ENCODE measurements around the gene MCU. TPM values are rescaled to one million over a fixed set of nuclear protein-coding genes. Genes with fewer than 3 reads are reported as not detected.

MCU gene
- total and polyA plus RNA-seq, 10 of the 15 experiments (the other 5 are each of a cell fraction or from before 2014, with no cell fraction given) = 5.1 to 49.1 (median 17.9) TPM

DNA sequence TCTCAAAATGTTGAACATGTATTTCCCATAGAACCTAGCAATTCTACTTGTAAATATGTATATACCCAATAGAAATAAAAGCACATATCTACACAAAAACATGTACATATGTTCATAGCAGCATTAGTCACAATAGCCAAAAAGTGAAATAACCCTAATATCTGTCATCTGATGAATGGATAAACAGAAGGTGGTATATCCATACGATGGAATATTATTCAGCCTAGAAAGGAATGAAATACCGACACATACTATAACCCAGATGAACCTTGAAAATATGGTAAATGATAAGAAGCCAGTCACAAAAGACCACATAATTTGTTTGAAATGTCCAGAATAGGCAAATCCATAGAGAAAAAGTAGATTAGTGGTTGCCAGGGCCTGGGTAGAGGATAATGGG, 87.9 kb downstream of the MCU start:
- ChIA-PET CTCF (no interaction called here), POLR2A (no interaction called here), SMC1A (ENCODE audit: uncharacterized antibody, unreplicated experiment) (interaction anchor here (1.0 kb wide), 1 partner anchor 396 kb away, joined by 3 read pairs; no protein-coding TSS in a partner anchor), RAD21 (ENCODE audit: unreplicated experiment) (no interaction called here)
- Histone ChIP-seq H3K4me3 (no peak overlapping the region), H3K9me3 (replicated peaks; ENCODE audit: control insufficient read depth, insufficient read depth, low read length) (no peaks in the 10 kb centered on the region), H3K27ac (ENCODE audit: control insufficient read depth, insufficient read depth) (no peak overlapping the region), H2AFZ (ENCODE audit: control insufficient read depth, low read depth, low read length) (no peak overlapping the region), H4K20me1 (ENCODE audit: control insufficient read depth, insufficient read depth) (no peaks in the 10 kb centered on the region), H3K36me3 (ENCODE audit: control insufficient read depth in 2 of 2, insufficient read depth in 2 of 2, low read length in 1 of 2) (no peaks in the 10 kb centered on the region), H3K9ac (ENCODE audit: control insufficient read depth, insufficient read depth, low read length) (no peak overlapping the region), H3K4me1 (ENCODE audit: control insufficient read depth, insufficient read depth, low read length) (no peaks in the 10 kb centered on the region), H3K79me2 (ENCODE audit: control insufficient read depth, insufficient read depth, low read length) (no peaks in the 10 kb centered on the region), H3K4me2 (ENCODE audit: control insufficient read depth, insufficient read depth) (no peak overlapping the region), H3K27me3 (replicated peaks in 1 of 2; ENCODE audit: control insufficient read depth in 2 of 2, insufficient read depth in 2 of 2, low read length in 1 of 2) (no peaks in the 10 kb centered on the region)
- no peak for FAIRE-seq
- DNase-seq (ENCODE audit: low read depth, low spot score) = no peak
- no peak for ATAC-seq
- BruUV-seq (replicated peaks) = no TSS peak
- intact Hi-C loops (cut with micrococcal nuclease; ENCODE audit: unreplicated experiment) = no loop called here
- WGBS (ENCODE audit: insufficient coverage, insufficient replicate concordance, low lambda C conversion rate, missing lambda C conversion rate) = 97% methylated on average over 2 of the region's 2 CpGs
- TF ChIP-seq WRNIP1 (IDR thresholded peaks at IDR 0.05; ENCODE audit: borderline replicate concordance, low read depth, low read length) (no peak), BRCA1 (IDR thresholded peaks at IDR 0.05; ENCODE audit: low read depth, low read length) (no peak), TCF12 (IDR thresholded peaks at IDR 0.05; ENCODE audit: low read depth, low read length) (no peak), SIN3A (IDR thresholded peaks at IDR 0.05; ENCODE audit: low read depth, low read length) (no peak), CHD4 (IDR thresholded peaks at IDR 0.05) (no peak), SREBF1 (IDR thresholded peaks at IDR 0.05; ENCODE audit: low read length) (no peak), BACH1 (IDR thresholded peaks at IDR 0.05; ENCODE audit: borderline replicate concordance) (no peak), MYB (IDR thresholded peaks at IDR 0.05; ENCODE audit: borderline replicate concordance, low read depth, low read length) (no peak), ZNF24 (IDR thresholded peaks at IDR 0.05) (no peak)
- in situ Hi-C loops (cut with MboI) = no loop called here

DNA sequence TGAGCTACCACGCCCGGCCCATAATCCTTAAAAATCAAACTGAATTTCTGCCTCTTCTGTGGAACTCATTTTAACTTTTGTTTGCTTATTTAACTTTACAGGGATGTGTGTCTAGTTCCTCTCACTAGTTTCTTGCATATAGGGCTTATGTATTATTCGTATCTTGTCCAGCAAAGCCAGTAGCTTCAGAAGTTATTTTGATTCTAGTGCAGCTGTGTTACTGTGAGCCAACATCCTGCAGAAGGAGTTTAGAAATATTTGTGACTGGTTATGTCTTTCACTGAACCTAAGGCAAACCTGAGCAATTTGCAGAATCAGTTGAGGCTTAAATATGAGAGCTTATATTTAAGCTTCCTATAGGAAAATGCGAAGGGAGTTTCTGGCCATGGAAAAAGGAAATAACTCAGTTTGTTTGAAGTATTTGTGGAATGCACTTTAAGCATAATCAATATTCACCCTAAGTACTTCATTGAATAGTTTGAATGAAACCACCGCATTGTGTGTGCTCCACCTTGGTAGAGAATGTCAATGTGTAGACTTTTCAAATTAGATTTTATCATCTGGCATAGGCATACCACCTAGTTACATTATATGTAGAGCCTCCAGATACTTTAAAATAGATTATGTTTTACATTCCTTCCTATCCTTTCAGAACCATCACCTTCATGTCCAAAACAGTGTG, 90.8 kb downstream of the MCU start:
- intact Hi-C loops (cut with micrococcal nuclease; ENCODE audit: unreplicated experiment) (no loop called here), in situ Hi-C loops (cut with MboI) (no loop called here)
- RAD21 ChIA-PET (ENCODE audit: unreplicated experiment) = no interaction called here
- BruUV-seq (replicated peaks) = no TSS peak
- Histone ChIP-seq H3K9me3 (replicated peaks; ENCODE audit: control insufficient read depth, insufficient read depth, low read length) (no peaks in the 10 kb centered on the region), H3K27me3 (replicated peaks in 1 of 2; ENCODE audit: control insufficient read depth in 2 of 2, insufficient read depth in 2 of 2, low read length in 1 of 2) (no peaks in the 10 kb centered on the region), H4K20me1 (ENCODE audit: control insufficient read depth, insufficient read depth) (no peaks in the 10 kb centered on the region), H2AFZ (ENCODE audit: control insufficient read depth, low read depth, low read length) (no peak overlapping the region), H3K79me2 (ENCODE audit: control insufficient read depth, insufficient read depth, low read length) (no peaks in the 10 kb centered on the region), H3K27ac (ENCODE audit: control insufficient read depth, insufficient read depth) (no peak overlapping the region), H3K9ac (ENCODE audit: control insufficient read depth, insufficient read depth, low read length) (no peak overlapping the region), H3K4me1 (ENCODE audit: control insufficient read depth, insufficient read depth, low read length) (no peaks in the 10 kb centered on the region), H3K4me3 (no peak overlapping the region), H3K36me3 (ENCODE audit: control insufficient read depth in 2 of 2, insufficient read depth in 2 of 2, low read length in 1 of 2) (no peaks in the 10 kb centered on the region), H3K4me2 (ENCODE audit: control insufficient read depth, insufficient read depth) (no peak overlapping the region)
- SMC1A ChIA-PET (ENCODE audit: uncharacterized antibody, unreplicated experiment) = no interaction called here
- DNase-seq (ENCODE audit: low read depth, low spot score) (no peak), FAIRE-seq (no peak), ATAC-seq (no peak)
- POLR2A ChIA-PET = interaction anchor here (0.7 to 1.5 kb wide), 2 partner anchors 12 to 20 kb away, joined by 3 read pairs; no protein-coding TSS in a partner anchor
- WGBS (ENCODE audit: insufficient coverage, insufficient replicate concordance, low lambda C conversion rate, missing lambda C conversion rate) = 98% methylated on average over 5 of the region's 5 CpGs
- TF ChIP-seq, protein P1, sequence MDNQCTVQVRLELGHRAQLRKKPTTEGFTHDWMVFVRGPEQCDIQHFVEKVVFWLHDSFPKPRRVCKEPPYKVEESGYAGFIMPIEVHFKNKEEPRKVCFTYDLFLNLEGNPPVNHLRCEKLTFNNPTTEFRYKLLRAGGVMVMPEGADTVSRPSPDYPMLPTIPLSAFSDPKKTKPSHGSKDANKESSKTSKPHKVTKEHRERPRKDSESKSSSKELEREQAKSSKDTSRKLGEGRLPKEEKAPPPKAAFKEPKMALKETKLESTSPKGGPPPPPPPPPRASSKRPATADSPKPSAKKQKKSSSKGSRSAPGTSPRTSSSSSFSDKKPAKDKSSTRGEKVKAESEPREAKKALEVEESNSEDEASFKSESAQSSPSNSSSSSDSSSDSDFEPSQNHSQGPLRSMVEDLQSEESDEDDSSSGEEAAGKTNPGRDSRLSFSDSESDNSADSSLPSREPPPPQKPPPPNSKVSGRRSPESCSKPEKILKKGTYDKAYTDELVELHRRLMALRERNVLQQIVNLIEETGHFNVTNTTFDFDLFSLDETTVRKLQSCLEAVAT (IDR thresholded peaks at IDR 0.05) = no peak
- TF ChIP-seq POLR2AphosphoS5 (IDR thresholded peaks at IDR 0.05; ENCODE audit: low read length) = no peak
- CTCF ChIA-PET = no interaction called here

Measured in GM12878 (cell line).